Right lobe of liver (tissue), 4 donors: ENCODE measurements around the gene VEGFA.

Experiments
- POLR2A ChIP-seq: fragments of 450-650 bp; IDR thresholded peaks from one replicate; pipeline ENCODE4 v1.6.1; 2017; ENCODE audit warnings: antibody characterized with exemption, mild to moderate bottlenecking
- TF ChIP-seq, protein P1 (sequence below), 4 donors: fragments of 200-600 bp in 3 of 4; fragments of 450-650 bp in 1 of 4; IDR thresholded peaks; one replicate each; pipeline versions ENCODE4 v1.5.1 to v1.8.0; 2016 to 2022; ENCODE audit warnings: antibody characterized with exemption in 4 of 4, mild to moderate bottlenecking in 2 of 4
- donor health status: DM: no; HTN: no; CAD: no.
- donor health status: DM: no; HTN: no; CAD: no.
- donor health status: DM: no; HTN: yes; CAD: no.

DNA sequence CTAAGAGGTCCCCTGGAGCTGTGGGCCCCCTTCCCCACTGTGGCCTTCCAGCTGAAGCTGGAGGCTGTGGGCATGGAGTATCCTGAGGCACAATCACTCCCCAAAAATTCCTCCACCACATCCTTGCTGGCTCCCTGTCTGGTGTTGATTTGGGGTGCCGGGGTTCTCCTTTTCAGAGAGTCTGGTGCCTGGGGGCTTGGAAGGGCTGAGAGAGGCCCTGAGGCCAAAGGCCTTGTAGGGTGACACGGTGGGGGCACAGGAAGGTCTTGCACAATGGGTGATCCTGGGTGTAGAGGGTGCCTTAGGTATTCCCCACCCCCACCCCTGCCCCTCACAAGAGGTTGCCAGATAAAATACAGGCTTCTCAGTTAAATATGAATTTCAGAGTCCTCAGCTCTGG is 33.2 kb upstream of the VEGFA start:
- TF ChIP-seq, protein P1, sequence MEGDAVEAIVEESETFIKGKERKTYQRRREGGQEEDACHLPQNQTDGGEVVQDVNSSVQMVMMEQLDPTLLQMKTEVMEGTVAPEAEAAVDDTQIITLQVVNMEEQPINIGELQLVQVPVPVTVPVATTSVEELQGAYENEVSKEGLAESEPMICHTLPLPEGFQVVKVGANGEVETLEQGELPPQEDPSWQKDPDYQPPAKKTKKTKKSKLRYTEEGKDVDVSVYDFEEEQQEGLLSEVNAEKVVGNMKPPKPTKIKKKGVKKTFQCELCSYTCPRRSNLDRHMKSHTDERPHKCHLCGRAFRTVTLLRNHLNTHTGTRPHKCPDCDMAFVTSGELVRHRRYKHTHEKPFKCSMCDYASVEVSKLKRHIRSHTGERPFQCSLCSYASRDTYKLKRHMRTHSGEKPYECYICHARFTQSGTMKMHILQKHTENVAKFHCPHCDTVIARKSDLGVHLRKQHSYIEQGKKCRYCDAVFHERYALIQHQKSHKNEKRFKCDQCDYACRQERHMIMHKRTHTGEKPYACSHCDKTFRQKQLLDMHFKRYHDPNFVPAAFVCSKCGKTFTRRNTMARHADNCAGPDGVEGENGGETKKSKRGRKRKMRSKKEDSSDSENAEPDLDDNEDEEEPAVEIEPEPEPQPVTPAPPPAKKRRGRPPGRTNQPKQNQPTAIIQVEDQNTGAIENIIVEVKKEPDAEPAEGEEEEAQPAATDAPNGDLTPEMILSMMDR (IDR thresholded peaks at IDR 0.05) = no peak
- no peak for TF ChIP-seq POLR2A
